Neural progenitor cell (in vitro differentiated cells): ENCODE measurements around the gene ANO1.
A peak's percentile ranks its signal among the peaks of the same experiment; 100 is the strongest.

ENCODE experiments used
- EZH2 ChIP-seq: fragments of 200-600 bp; sonication (generic); IDR thresholded peaks from 2 replicates; pipeline ENCODE4 v1.6.1; 2017; ENCODE audit warnings: antibody characterized with exemption, mild to moderate bottlenecking, moderate library complexity
- EZH2phosphoT487 ChIP-seq: fragments of 200-600 bp; sonication (generic); IDR thresholded peaks from 2 replicates; pipeline ENCODE4 v1.6.1; 2017; ENCODE audit warnings: antibody characterized with exemption
- TF ChIP-seq, protein P1 (sequence below): fragments of 200-600 bp; sonication (generic); IDR thresholded peaks from 2 replicates; pipeline ENCODE4 v1.5.1; 2017; ENCODE audit warnings: antibody characterized with exemption, mild to moderate bottlenecking

DNA sequence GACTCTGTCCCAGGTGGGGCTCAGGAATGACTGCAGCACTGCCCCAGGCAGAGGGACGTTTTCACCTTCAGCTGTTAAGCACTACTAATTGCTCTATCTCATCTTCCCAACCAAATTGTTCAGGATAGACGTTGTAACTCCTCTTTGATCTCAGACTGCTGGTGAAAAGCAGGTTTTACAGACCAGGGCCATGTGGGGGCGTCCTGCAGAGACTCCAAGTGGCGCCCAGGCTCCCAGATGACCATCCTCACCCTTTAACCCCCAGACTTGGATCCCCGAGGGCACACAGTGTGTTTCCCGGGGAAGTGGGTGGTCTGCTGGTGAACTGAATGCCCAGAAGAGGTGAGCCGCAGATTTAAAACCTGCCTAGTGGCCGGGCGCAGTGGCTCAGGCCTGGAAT, 148.8 kb downstream of the ANO1 start:
- TF ChIP-seq EZH2 (no peak), EZH2phosphoT487 (no peak)
- TF ChIP-seq, protein P1, sequence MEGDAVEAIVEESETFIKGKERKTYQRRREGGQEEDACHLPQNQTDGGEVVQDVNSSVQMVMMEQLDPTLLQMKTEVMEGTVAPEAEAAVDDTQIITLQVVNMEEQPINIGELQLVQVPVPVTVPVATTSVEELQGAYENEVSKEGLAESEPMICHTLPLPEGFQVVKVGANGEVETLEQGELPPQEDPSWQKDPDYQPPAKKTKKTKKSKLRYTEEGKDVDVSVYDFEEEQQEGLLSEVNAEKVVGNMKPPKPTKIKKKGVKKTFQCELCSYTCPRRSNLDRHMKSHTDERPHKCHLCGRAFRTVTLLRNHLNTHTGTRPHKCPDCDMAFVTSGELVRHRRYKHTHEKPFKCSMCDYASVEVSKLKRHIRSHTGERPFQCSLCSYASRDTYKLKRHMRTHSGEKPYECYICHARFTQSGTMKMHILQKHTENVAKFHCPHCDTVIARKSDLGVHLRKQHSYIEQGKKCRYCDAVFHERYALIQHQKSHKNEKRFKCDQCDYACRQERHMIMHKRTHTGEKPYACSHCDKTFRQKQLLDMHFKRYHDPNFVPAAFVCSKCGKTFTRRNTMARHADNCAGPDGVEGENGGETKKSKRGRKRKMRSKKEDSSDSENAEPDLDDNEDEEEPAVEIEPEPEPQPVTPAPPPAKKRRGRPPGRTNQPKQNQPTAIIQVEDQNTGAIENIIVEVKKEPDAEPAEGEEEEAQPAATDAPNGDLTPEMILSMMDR, result peak; percentile 50
